Measurements from ENCODE around the gene MTHFD2L.

The MTHFD2L gene

DNA sequence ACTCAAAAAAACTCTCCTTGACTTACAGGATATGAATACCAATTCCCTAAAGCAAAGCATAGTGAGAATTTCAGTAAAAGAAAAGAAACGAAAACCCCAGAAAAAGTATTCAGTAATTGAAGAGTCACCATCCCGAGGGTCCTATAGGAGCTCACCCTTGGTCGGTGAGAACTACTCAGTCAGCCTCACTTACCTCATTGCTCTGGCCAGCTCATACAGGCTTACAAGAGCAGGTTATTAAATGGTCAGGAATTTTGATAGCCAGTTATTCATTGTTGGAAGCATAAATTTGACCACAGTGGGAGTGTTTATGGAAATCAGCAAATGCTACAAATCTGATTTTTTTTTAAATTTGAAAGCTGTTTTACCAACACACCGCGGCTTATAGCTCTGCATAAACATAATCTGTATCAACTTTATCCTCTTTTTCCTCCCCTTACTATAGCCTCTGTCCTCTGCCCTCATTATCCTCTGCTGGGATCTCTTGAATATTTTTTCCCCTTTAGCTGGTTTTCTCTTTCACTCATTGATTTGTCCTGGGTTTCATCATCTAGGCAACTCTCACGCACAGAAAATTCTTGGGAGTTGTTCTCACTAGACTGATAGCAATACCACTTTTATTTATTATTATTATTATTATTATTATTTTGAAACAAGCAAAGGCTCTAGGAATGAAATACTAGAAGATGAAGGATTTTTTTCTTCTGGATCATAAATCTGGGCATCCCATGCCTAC, 47.9 kb upstream of the MTHFD2L start:
- no peak for TF ChIP-seq FOXK2 (IDR thresholded peaks at IDR 0.05)
- no peak for TF ChIP-seq ZNF384 (IDR thresholded peaks at IDR 0.05)
- TF ChIP-seq CTBP1 (IDR thresholded peaks at IDR 0.05; ENCODE audit: borderline replicate concordance): no peak
- no peak for TF ChIP-seq ARNT (IDR thresholded peaks at IDR 0.05)
- no peak for DNase-seq (ENCODE audit: extremely low spot score)
- ChIA-PET POLR2A (interaction anchor here (1.1 kb wide), 1 partner anchor 11 kb away, joined by 3 read pairs; the partner anchor contains the start of gene CXCL2), CTCF (interaction anchor here (1.2 kb wide), 1 partner anchor 25 kb away, joined by 3 read pairs; no protein-coding TSS in a partner anchor)

DNA sequence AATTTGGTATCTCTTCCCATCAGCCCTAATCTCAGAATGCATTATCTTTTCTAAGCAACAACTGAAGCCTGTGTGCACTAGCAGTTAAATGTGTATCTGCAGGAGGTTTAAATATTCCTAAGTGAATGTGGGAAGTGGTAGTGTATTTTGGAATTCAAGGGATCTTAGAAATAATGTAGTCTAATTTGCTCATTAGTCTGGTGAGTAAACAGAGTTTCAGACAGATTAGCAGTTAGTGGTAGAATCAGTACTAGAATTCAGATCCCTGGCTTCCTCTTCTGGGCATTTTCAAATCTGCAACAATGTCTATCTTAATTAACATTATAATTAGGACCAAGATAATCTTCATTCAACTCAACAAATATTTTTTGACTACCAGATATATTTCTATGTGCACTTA, 47.2 kb upstream of the MTHFD2L start:
- ChIA-PET CTCF (interaction anchor here (0.6 kb wide), 1 partner anchor 489 kb away, joined by 3 read pairs; no protein-coding TSS in a partner anchor), POLR2A (no interaction called here)
- TF ChIP-seq BHLHE40 (IDR thresholded peaks at IDR 0.05; ENCODE audit: borderline replicate concordance) (no peak), FOXK2 (IDR thresholded peaks at IDR 0.05) (no peak), ARNT (IDR thresholded peaks at IDR 0.05) (no peak), TARDBP (IDR thresholded peaks at IDR 0.05) (no peak), ELF4 (IDR thresholded peaks at IDR 0.05) (no peak), FOXA1 (IDR thresholded peaks at IDR 0.05) (no peak), SP1 (IDR thresholded peaks at IDR 0.05) (no peak), LEF1 (IDR thresholded peaks at IDR 0.05; ENCODE audit: borderline replicate concordance) (no peak), CTBP1 (IDR thresholded peaks at IDR 0.05; ENCODE audit: borderline replicate concordance) (no peak)
- TF ChIP-seq, protein P1, sequence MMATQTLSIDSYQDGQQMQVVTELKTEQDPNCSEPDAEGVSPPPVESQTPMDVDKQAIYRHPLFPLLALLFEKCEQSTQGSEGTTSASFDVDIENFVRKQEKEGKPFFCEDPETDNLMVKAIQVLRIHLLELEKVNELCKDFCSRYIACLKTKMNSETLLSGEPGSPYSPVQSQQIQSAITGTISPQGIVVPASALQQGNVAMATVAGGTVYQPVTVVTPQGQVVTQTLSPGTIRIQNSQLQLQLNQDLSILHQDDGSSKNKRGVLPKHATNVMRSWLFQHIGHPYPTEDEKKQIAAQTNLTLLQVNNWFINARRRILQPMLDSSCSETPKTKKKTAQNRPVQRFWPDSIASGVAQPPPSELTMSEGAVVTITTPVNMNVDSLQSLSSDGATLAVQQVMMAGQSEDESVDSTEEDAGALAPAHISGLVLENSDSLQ (IDR thresholded peaks at IDR 0.05): no peak
- no peak for DNase-seq (ENCODE audit: extremely low spot score)

DNA sequence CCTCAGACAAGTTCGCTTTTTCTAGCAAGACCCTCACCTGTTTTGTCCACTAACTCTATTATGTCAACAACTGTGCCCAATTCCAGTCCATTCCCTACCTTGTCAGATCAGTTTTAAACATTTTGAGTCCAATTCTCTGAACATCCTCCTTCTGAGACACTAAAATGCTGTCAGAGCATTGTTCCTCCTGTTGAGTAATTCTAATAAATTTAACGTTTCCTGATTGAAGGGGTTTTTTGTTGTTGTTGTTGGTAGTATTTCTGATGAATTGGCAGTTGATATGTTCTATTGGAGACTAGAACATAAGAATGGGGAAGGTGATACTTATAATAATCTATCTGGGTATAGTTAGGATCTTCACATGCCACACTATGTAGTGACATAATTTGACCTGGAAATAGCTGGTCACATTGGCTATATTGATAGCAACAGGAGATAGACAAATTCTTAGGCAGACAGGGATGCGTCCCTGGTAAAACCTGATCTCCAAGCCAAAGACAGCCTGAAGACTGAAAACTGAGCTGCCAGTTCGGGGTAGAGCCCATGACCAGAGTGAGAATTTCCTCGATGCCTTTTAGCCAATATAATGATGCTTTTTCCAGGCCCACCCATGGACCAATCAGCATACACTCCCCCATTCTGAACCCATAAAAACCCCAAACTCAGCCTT, 46.5 kb upstream of the MTHFD2L start:
- ChIA-PET CTCF (no interaction called here), POLR2A (no interaction called here)
- DNase-seq (ENCODE audit: extremely low spot score): no peak
- TF ChIP-seq SP1 (IDR thresholded peaks at IDR 0.05) (no peak), ZNF384 (IDR thresholded peaks at IDR 0.05) (no peak), BHLHE40 (IDR thresholded peaks at IDR 0.05; ENCODE audit: borderline replicate concordance) (no peak), FOXK2 (IDR thresholded peaks at IDR 0.05) (no peak), FOXM1 (IDR thresholded peaks at IDR 0.05; ENCODE audit: borderline replicate concordance) (no peak), FOXA1 (IDR thresholded peaks at IDR 0.05) (no peak), ELF4 (IDR thresholded peaks at IDR 0.05) (no peak), ARNT (IDR thresholded peaks at IDR 0.05) (no peak), TARDBP (IDR thresholded peaks at IDR 0.05) (no peak)

DNA sequence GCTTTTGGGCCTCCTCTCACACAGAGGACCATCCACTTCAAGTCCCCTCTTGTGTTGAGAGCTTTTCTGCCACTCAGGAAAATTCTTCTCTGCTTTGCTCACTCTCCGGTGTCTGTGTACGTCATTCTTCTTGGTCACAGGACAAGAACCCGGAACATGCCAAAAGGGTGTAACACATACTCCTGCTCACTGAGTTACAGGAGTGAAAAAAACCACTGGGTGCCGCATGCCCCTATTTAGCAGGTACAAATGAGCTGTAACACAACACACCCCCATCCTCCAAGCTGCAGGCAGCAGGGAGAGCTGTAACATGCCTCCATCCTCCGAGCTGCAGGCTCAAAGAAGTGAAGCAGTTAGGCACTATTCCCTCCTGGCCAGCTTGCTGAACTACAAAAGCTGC, 45.9 kb upstream of the MTHFD2L start:
- DNase-seq (ENCODE audit: extremely low spot score): no peak
- POLR2A ChIA-PET: no interaction called here
- CTCF ChIA-PET: no interaction called here
- no peak for TF ChIP-seq BHLHE40 (IDR thresholded peaks at IDR 0.05; ENCODE audit: borderline replicate concordance)
- no peak for TF ChIP-seq L3MBTL2 (conservative IDR thresholded peaks at IDR 0.05)

DNA sequence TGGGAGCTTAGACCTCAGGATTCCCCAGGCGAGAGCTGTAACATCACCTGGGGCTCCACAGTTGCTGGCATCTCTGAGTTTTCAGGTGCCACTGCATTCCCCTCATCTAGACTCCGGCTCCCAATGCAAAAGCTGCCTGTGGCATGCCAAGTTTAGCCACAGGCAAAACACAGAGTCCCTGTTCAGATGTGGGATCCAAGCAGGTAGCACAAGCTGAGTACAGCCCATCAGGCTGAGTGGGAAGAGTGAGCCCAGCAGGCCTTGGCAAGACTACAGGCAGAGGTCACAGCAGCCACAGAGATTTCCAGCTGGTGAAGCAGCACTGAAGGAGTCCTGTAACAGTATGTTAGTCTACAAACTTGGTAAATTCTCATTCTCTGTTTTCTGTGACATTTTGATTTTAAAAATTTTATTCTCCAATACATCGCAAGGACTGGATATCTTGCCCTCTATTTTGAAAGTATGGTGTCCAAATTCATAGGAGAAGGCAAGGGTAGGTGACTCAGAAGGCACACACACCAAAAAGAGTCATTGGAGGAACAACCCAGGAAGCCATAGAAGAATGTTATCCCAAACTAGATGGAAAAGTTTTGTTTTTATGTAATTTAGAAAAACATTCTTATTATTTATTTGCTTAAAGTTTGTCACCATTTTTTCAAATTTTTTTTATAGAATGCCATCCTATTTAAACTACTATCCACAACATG, 45.4 kb upstream of the MTHFD2L start:
- CTCF ChIA-PET: no interaction called here
- TF ChIP-seq SP1 (IDR thresholded peaks at IDR 0.05) (no peak), ZNF384 (IDR thresholded peaks at IDR 0.05) (no peak), HDGF (IDR thresholded peaks at IDR 0.05; ENCODE audit: borderline replicate concordance) (no peak), LEF1 (IDR thresholded peaks at IDR 0.05; ENCODE audit: borderline replicate concordance) (no peak), L3MBTL2 (conservative IDR thresholded peaks at IDR 0.05) (no peak), SUZ12 (IDR thresholded peaks at IDR 0.05) (no peak), TARDBP (IDR thresholded peaks at IDR 0.05) (no peak), ARNT (IDR thresholded peaks at IDR 0.05) (no peak), NFRKB (IDR thresholded peaks at IDR 0.05) (no peak), FOXM1 (IDR thresholded peaks at IDR 0.05; ENCODE audit: borderline replicate concordance) (no peak), CTBP1 (IDR thresholded peaks at IDR 0.05; ENCODE audit: borderline replicate concordance) (no peak), FOXK2 (IDR thresholded peaks at IDR 0.05) (no peak), FOXA1 (IDR thresholded peaks at IDR 0.05) (no peak), ELF4 (IDR thresholded peaks at IDR 0.05) (no peak), BHLHE40 (IDR thresholded peaks at IDR 0.05; ENCODE audit: borderline replicate concordance) (no peak)
- TF ChIP-seq, protein P1 (IDR thresholded peaks at IDR 0.05): no peak
- POLR2A ChIA-PET: no interaction called here
- no peak for DNase-seq (ENCODE audit: extremely low spot score)

DNA sequence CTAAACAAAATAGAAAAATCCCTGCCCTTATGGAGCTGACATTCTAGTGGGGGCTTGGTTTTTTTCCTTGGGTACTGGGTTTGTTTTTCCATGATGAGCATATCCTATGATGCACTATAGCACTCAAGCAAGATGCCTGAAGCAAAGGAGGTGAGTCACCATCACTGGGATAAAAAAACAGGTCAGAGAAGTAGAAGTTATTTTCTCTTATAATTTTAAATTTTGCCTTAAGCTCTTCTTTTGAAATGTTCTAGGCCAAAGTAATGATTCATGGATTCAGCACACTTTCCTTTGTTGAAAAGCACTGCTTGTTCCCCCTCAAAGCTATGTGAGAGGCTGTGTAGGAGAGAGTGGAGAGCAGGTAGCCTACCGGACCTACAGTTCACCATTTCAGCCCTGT, 43.7 kb upstream of the MTHFD2L start:
- no peak for TF ChIP-seq L3MBTL2 (conservative IDR thresholded peaks at IDR 0.05)
- TF ChIP-seq NFRKB (IDR thresholded peaks at IDR 0.05): no peak
- no peak for TF ChIP-seq FOXK2 (IDR thresholded peaks at IDR 0.05)
- TF ChIP-seq BHLHE40 (IDR thresholded peaks at IDR 0.05; ENCODE audit: borderline replicate concordance): no peak
- TF ChIP-seq SUZ12 (IDR thresholded peaks at IDR 0.05): no peak
- no peak for TF ChIP-seq HDGF (IDR thresholded peaks at IDR 0.05; ENCODE audit: borderline replicate concordance)
- no peak for TF ChIP-seq FOXM1 (IDR thresholded peaks at IDR 0.05; ENCODE audit: borderline replicate concordance)
- TF ChIP-seq, protein P1 (IDR thresholded peaks at IDR 0.05): no peak
- no peak for TF ChIP-seq ARNT (IDR thresholded peaks at IDR 0.05)
- no peak for TF ChIP-seq LEF1 (IDR thresholded peaks at IDR 0.05; ENCODE audit: borderline replicate concordance)
- no peak for TF ChIP-seq SP1 (IDR thresholded peaks at IDR 0.05)
- TF ChIP-seq CTBP1 (IDR thresholded peaks at IDR 0.05; ENCODE audit: borderline replicate concordance): no peak
- TF ChIP-seq FOXA1 (IDR thresholded peaks at IDR 0.05): no peak
- no peak for TF ChIP-seq ZNF384 (IDR thresholded peaks at IDR 0.05)
- TF ChIP-seq TARDBP (IDR thresholded peaks at IDR 0.05): no peak
- TF ChIP-seq ELF4 (IDR thresholded peaks at IDR 0.05): no peak

More for the DNA sequence above, 43.7 kb upstream of the MTHFD2L start:
- POLR2A ChIA-PET: no interaction called here
- CTCF ChIA-PET: no interaction called here
- no peak for DNase-seq (ENCODE audit: extremely low spot score)

Data from HEK293T (cell line).